Measurements from ENCODE around the gene TLL1. TPM values are rescaled to one million over a fixed set of nuclear protein-coding genes. Genes with fewer than 3 reads are reported as not detected.

The TLL1 gene
- total RNA-seq, 1 experiment from 2014 or later = 0.46 TPM

- no peak overlapping the region for H2AFZ ChIP-seq
- POLR2A ChIA-PET (ENCODE audit: unreplicated experiment) = no interaction called here
Measured at GRCh38 chr4:165967486-165967885, 94.4 kb downstream of the TLL1 start.

GRCh38 chr4:165970703-165971420 lies 97.8 kb downstream of the TLL1 start:
- no peaks in the 10 kb centered on the region for H3K9me2 ChIP-seq (ENCODE audit: insufficient read depth)
- ChIA-PET POLR2A (ENCODE audit: unreplicated experiment) (no interaction called here), CTCF (no interaction called here)
- intact Hi-C loops (cut with micrococcal nuclease; ENCODE audit: unreplicated experiment) = no loop called here
- H4K20me1 ChIP-seq (ENCODE audit: insufficient read depth) = no peaks in the 10 kb centered on the region
- TF ChIP-seq EZH2 (IDR thresholded peaks at IDR 0.05; ENCODE audit: low read depth) = no peak
- TF ChIP-seq CTCF (conservative IDR thresholded peaks at IDR 0.05) = no peak
- H3K4me3 ChIP-seq = no peak overlapping the region
- no peaks in the 10 kb centered on the region; the same call in 1 of the 2 replicates for H3K9me3 ChIP-seq (ENCODE audit: insufficient read depth, low read depth)
- no peaks in the 10 kb centered on the region for H3K79me2 ChIP-seq (ENCODE audit: low read depth)
- no peak overlapping the region for H3K4me2 ChIP-seq
- H3K27me3 ChIP-seq (ENCODE audit: insufficient read depth, low read depth) = no peaks in the 10 kb centered on the region
- no peaks in the 10 kb centered on the region for H3F3A ChIP-seq (ENCODE audit: insufficient read depth, low read depth)
- DNase-seq = no peak
- no peak overlapping the region for H3K27ac ChIP-seq
- H3K36me3 ChIP-seq (ENCODE audit: low read depth) = no peaks in the 10 kb centered on the region
- BruUV-seq (replicated peaks) = no TSS peak
- 0 out of 2 replicates have a peak, but pooled peaks cover 9% of the 10 kb centered on the region for H3K4me1 ChIP-seq (replicated peaks; ENCODE audit: insufficient read depth)
- H2AFZ ChIP-seq = no peak overlapping the region

More at GRCh38 chr4:165967486-165967885, 94.4 kb downstream of the TLL1 start:
- BruUV-seq (replicated peaks) = no TSS peak
- intact Hi-C loops (cut with micrococcal nuclease; ENCODE audit: unreplicated experiment) = no loop called here
- H3K9me3 ChIP-seq (ENCODE audit: insufficient read depth, low read depth) = no peaks in the 10 kb centered on the region
- no peak overlapping the region for H3K4me3 ChIP-seq
- no peaks in the 10 kb centered on the region for H4K20me1 ChIP-seq (ENCODE audit: insufficient read depth)
- H3F3A ChIP-seq (ENCODE audit: insufficient read depth, low read depth) = no peaks in the 10 kb centered on the region
- 0 out of 2 replicates have a peak, but pooled peaks cover 9% of the 10 kb centered on the region for H3K4me1 ChIP-seq (replicated peaks; ENCODE audit: insufficient read depth)
- no peak for TF ChIP-seq CTCF (conservative IDR thresholded peaks at IDR 0.05)
- no peak for TF ChIP-seq EZH2 (IDR thresholded peaks at IDR 0.05; ENCODE audit: low read depth)
- CTCF ChIA-PET = no interaction called here
- H3K9me2 ChIP-seq (ENCODE audit: insufficient read depth) = no peaks in the 10 kb centered on the region
- H3K36me3 ChIP-seq (ENCODE audit: low read depth) = no peaks in the 10 kb centered on the region
- no peak overlapping the region for H3K27ac ChIP-seq
- no peaks in the 10 kb centered on the region for H3K79me2 ChIP-seq (ENCODE audit: low read depth)
- no peaks in the 10 kb centered on the region for H3K27me3 ChIP-seq (ENCODE audit: insufficient read depth, low read depth)
- DNase-seq = no peak
- H3K4me2 ChIP-seq = no peak overlapping the region

- Histone ChIP-seq H3K4me1 (replicated peaks; ENCODE audit: insufficient read depth) (0 out of 2 replicates have a peak, but pooled peaks cover 9% of the 10 kb centered on the region), H4K20me1 (ENCODE audit: insufficient read depth) (no peaks in the 10 kb centered on the region), H3K27ac (no peak overlapping the region), H3F3A (ENCODE audit: insufficient read depth, low read depth) (no peaks in the 10 kb centered on the region), H3K27me3 (ENCODE audit: insufficient read depth, low read depth) (no peaks in the 10 kb centered on the region), H2AFZ (no peak overlapping the region), H3K4me2 (no peak overlapping the region), H3K9me2 (ENCODE audit: insufficient read depth) (no peaks in the 10 kb centered on the region), H3K36me3 (ENCODE audit: low read depth) (no peaks in the 10 kb centered on the region), H3K9me3 (ENCODE audit: insufficient read depth, low read depth) (no peaks in the 10 kb centered on the region; the same call in 1 of the 2 replicates), H3K4me3 (no peak overlapping the region), H3K79me2 (ENCODE audit: low read depth) (no peaks in the 10 kb centered on the region)
- no TSS peak for BruUV-seq (replicated peaks)
- TF ChIP-seq EZH2 (IDR thresholded peaks at IDR 0.05; ENCODE audit: low read depth) (no peak), CTCF (conservative IDR thresholded peaks at IDR 0.05) (no peak)
- DNase-seq = no peak
- intact Hi-C loops (cut with micrococcal nuclease; ENCODE audit: unreplicated experiment) = no loop called here
- POLR2A ChIA-PET (ENCODE audit: unreplicated experiment) = no interaction called here
- CTCF ChIA-PET = no interaction called here
Measured at GRCh38 chr4:165971446-165971845, 98.4 kb downstream of the TLL1 start.

Data from PC-9 (cell line).